ENCODE results near the gene SLC41A3. TPM values are rescaled to one million over a fixed set of nuclear protein-coding genes. Genes with fewer than 3 reads are reported as not detected.
A peak's percentile ranks its signal among the peaks of the same experiment; 100 is the strongest.

The SLC41A3 gene
- total and polyA plus RNA-seq, 2 of the 8 experiments (the other 6 are each of a cell fraction or from before 2014, with no cell fraction given), result 30.2 to 56.4 TPM

- Histone ChIP-seq H2AK5ac (ENCODE audit: low read depth, low read length) (no peak overlapping the region), H2BK120ac (replicated peaks; ENCODE audit: low read depth, low read length) (no peak overlapping the region), H3K4me2 (ENCODE audit: insufficient read depth in 1 of 2, low read depth in 2 of 2, low read length in 2 of 2) (no peak overlapping the region), H2BK12ac (ENCODE audit: low read depth, low read length) (no peak overlapping the region), H4K5ac (ENCODE audit: insufficient read length, low read depth, low read length) (no peak overlapping the region), H2BK15ac (ENCODE audit: low read length) (no peak overlapping the region; the same call in 1 of the 2 replicates), H3K56ac (replicated peaks; ENCODE audit: insufficient read length, low read depth, low read length) (no peak overlapping the region), H3K23me2 (ENCODE audit: low read depth, low read length) (no peaks in the 10 kb centered on the region; the same call in 1 of the 2 replicates), H3K14ac (ENCODE audit: insufficient read length) (no peak overlapping the region), H2AFZ (ENCODE audit: low read length) (no peak overlapping the region), H3K27ac (ENCODE audit: low read depth, low read length) (no peak overlapping the region), H3K79me1 (ENCODE audit: low read depth, low read length) (no peaks in the 10 kb centered on the region), H4K8ac (ENCODE audit: extremely low read depth, insufficient read depth, low read length) (no peak overlapping the region), H3K4me3 (ENCODE audit: extremely low read depth in 1 of 4, insufficient read depth in 2 of 4, low read depth in 3 of 4, low read length in 4 of 4) (no peak overlapping the region), H3K4me1 (replicated peaks in 1 of 4; ENCODE audit: control insufficient read depth in 3 of 4, insufficient read depth in 4 of 4, low read length in 3 of 4) (peaks cover 2 to 11% (median 9%) of the 10 kb centered on the region in 4 experiments; a peak in 5 of 7 replicates), H3K18ac (ENCODE audit: extremely low read depth, low read length) (no peak overlapping the region), H3K4ac (replicated peaks; ENCODE audit: insufficient read length, low read depth, low read length) (no peak overlapping the region), H3K9me3 (ENCODE audit: insufficient read depth in 2 of 2, low read depth in 1 of 2, low read length in 1 of 2) (no peaks in the 10 kb centered on the region), H3K79me2 (ENCODE audit: control insufficient read depth in 1 of 2, insufficient read depth in 2 of 2, low read length in 2 of 2) (no peaks in the 10 kb centered on the region), H3K9ac (replicated peaks in 1 of 4; ENCODE audit: extremely low read depth in 1 of 4, low read depth in 3 of 4, low read length in 3 of 4) (no peak overlapping the region), H4K91ac (replicated peaks; ENCODE audit: insufficient read length, low read length) (no peak overlapping the region), H2BK5ac (ENCODE audit: low read depth, low read length) (no peak overlapping the region), H3K36me3 (ENCODE audit: control insufficient read depth in 2 of 4, insufficient read depth in 4 of 4, low read length in 3 of 4) (no peaks in the 10 kb centered on the region), H3K23ac (ENCODE audit: insufficient read length) (no peak overlapping the region), H3K27me3 (replicated peaks in 1 of 4; ENCODE audit: control insufficient read depth in 3 of 4, extremely low read depth in 1 of 4, insufficient read depth in 3 of 4, low read length in 3 of 4) (no peaks in the 10 kb centered on the region), H4K20me1 (replicated peaks in 1 of 2; ENCODE audit: control insufficient read depth in 1 of 2, insufficient read depth in 2 of 2, low read length in 2 of 2) (no peaks in the 10 kb centered on the region), H2BK20ac (ENCODE audit: low read length) (0 out of 2 replicates have a peak overlapping the region, but pooled peaks have one; percentile 48)
- DNase-seq (ENCODE audit: low read depth in 1 of 2, low spot score in 2 of 2) (no peak), FAIRE-seq (no peak)
- WGBS, 2 experiments (ENCODE audit: extremely low coverage in 1 of 2, insufficient coverage in 1 of 2, insufficient read length in 1 of 2, insufficient replicate concordance in 2 of 2, low coverage in 1 of 2, low lambda C conversion rate in 2 of 2, missing lambda C conversion rate in 1 of 2), result 82% methylated on average over 7 of the region's 8 CpGs; no CpG with 5 or more reads in 1 of the 2 experiments
- CTCF ChIA-PET (ENCODE audit: partially characterized antibody), result no interaction called here
- POLR2A ChIA-PET (ENCODE audit: partially characterized antibody), result no interaction called here
- TF ChIP-seq POLR2A (IDR thresholded peaks at IDR 0.05; ENCODE audit: control extremely low read depth in 1 of 2, low read depth in 2 of 2, low read length in 2 of 2) (no peak), RBBP5 (IDR thresholded peaks at IDR 0.05; ENCODE audit: borderline replicate concordance, low read depth, low read length) (no peak), SRF (IDR thresholded peaks at IDR 0.05; ENCODE audit: low read depth, low read length) (no peak), MAFK (IDR thresholded peaks at IDR 0.05; ENCODE audit: low read depth, low read length) (no peak), CHD2 (IDR thresholded peaks at IDR 0.05; ENCODE audit: low read length) (no peak), ASH2L (IDR thresholded peaks at IDR 0.05; ENCODE audit: low read length) (no peak), FOSL1 (IDR thresholded peaks at IDR 0.05; ENCODE audit: insufficient read depth, low read depth, low read length) (no peak), CEBPB (IDR thresholded peaks at IDR 0.05; ENCODE audit: low read depth, low read length) (no peak), GABPA (IDR thresholded peaks at IDR 0.05; ENCODE audit: borderline replicate concordance, insufficient read depth, low read length) (no peak), E2F6 (IDR thresholded peaks at IDR 0.05) (no peak), JUN (IDR thresholded peaks at IDR 0.05; ENCODE audit: low read depth, low read length) (no peak), CHD1 (IDR thresholded peaks at IDR 0.05; ENCODE audit: low read depth, low read length) (no peak)
- TF ChIP-seq, protein P1, sequence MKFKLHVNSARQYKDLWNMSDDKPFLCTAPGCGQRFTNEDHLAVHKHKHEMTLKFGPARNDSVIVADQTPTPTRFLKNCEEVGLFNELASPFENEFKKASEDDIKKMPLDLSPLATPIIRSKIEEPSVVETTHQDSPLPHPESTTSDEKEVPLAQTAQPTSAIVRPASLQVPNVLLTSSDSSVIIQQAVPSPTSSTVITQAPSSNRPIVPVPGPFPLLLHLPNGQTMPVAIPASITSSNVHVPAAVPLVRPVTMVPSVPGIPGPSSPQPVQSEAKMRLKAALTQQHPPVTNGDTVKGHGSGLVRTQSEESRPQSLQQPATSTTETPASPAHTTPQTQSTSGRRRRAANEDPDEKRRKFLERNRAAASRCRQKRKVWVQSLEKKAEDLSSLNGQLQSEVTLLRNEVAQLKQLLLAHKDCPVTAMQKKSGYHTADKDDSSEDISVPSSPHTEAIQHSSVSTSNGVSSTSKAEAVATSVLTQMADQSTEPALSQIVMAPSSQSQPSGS (IDR thresholded peaks at IDR 0.05; ENCODE audit: low read length), result no peak
Measured at GRCh38 chr3:126016616-126017015, 67.3 kb downstream of the SLC41A3 start.
